ENCODE data around the gene PTDSS2.
"Not testable (repeated sequence)": the region's sequence is repeated elsewhere in the genome, so short reads cannot be mapped to it uniquely, and the experiment has no call there.

The PTDSS2 gene

GRCh38 chr11:431921-432320 is 18.2 kb upstream of the PTDSS2 start:
- no peak for DNase-seq (ENCODE audit: low read depth)

GRCh38 chr11:432501-433100 is 17.5 kb upstream of the PTDSS2 start:
- DNase-seq (ENCODE audit: low read depth) = no peak

DNA sequence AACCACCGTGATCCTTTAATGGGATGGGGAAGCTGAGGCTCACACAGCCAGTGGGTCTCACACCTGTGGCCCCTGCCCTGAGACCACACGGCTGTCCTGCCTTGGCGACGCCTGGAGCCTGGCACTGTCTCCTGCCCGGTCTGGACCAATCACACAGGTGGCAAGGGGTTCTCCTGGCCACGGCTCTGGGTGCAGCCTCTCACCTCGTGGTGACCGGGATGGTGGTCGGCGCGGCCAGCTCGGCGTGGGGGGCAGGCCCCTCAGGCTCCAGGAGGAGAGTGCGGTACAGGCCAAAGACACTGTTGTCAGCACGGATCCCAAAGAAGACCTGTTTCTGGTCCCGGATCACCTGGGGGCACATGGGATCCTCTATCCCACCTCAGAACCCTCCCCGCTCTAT is 17.0 kb upstream of the PTDSS2 start:
- no peak for DNase-seq (ENCODE audit: low read depth)

DNA sequence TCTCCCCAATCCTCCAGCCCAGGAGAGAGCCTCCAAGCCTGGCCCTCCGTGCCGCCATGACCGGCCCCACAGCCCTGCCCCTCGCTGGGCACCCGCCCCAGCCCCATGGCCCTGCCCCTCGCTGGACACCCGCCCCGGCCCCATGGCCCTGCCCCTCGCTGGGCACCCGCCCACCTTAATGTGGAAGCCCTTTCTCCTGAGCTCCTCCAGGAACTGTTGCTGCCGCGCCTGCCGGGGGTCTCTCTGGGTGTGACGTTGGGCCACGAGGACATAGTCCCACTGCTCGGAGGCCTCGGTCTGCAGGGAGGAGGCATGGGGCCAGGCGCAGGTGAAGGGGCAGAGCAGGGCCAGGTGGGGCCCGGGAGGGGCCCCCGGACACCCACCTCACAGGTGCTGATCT is 16.4 kb upstream of the PTDSS2 start:
- DNase-seq (ENCODE audit: low read depth) = no peak

DNA sequence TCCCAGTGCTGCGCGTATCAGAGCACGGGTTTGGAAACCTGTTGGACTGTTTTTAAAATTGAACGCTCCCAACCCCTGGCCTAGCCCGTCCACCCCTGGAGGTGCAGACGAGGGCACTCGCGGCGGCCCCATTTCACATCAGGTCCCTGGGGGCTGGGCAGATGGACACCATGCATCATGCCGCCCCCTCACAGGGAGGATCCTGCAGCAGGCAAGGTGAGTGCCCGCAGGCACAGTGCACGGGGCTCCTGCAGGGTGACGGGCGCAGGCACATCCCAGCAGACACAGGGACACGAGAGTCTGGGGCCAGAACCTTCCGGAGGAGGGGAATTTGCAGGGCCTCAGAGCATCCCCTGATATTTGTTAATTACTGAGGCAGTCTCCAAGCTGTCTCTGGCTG is 15.6 kb upstream of the PTDSS2 start:
- DNase-seq (ENCODE audit: low read depth) = no peak

DNA sequence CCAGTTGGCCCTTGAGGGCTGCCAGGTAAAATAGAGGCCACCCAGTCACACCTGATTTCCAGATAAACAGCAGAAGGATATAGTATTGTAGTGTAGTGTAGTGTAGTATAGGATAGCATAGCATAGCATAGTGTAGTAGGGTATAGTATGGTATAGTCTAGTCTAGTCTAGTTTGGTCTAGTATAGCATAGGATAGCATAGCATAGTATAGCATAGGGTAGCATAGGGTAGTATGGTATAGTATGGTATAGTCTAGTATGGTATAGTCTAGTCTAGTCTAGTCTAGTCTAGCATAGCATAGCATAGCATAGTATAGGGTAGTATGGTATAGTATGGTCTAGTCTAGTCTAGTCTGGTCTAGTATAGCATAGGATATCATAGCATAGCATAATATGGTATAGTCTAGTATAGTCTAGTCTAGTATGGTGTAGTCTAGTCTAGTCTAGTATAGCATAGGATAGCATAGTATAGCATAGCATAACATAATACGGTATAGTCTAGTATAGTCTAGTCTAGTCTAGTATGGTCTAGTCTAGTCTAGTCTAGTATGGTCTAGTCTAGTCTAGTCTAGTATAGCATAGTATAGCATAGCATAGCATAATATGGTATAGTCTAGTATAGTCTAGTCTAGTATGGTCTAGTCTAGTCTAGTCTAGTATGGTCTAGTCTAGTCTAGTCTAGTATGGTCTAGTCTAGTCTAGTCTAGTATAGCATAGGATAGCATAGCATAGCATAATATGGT is 14.9 kb upstream of the PTDSS2 start:
- DNase-seq (ENCODE audit: low read depth) = not testable (repeated sequence)

DNA sequence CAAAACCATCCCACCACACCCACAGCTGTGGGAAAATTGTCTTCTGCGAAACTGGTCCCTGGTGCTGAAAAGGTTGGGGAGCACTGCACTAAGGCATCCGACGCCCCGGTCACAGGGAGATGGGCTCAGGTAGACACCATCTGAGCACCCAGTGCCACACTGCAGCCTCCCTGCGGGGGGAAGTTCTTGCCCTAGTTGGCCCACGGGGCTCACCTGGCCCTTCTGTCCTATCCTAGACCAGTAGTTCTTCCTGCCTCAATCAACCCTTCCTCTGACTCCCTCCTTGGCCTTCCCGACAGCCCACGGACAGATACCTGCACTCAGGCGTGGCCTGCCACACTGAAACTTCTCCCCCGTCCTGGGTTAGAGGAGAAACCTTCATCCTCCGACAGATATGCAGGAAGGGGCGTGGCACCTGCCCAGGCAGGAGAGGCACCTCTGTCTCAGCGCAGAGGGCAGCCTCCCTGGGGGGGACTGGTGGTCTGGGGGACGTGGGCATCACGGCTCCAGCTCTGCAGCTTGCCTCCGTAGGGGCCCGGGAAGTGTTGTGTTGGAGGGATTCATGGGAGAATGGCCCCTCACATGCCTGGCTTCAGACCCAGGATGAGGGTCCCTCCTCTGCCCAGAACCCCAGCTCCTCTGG is 12.7 kb upstream of the PTDSS2 start:
- no peak for DNase-seq (ENCODE audit: low read depth)

DNA sequence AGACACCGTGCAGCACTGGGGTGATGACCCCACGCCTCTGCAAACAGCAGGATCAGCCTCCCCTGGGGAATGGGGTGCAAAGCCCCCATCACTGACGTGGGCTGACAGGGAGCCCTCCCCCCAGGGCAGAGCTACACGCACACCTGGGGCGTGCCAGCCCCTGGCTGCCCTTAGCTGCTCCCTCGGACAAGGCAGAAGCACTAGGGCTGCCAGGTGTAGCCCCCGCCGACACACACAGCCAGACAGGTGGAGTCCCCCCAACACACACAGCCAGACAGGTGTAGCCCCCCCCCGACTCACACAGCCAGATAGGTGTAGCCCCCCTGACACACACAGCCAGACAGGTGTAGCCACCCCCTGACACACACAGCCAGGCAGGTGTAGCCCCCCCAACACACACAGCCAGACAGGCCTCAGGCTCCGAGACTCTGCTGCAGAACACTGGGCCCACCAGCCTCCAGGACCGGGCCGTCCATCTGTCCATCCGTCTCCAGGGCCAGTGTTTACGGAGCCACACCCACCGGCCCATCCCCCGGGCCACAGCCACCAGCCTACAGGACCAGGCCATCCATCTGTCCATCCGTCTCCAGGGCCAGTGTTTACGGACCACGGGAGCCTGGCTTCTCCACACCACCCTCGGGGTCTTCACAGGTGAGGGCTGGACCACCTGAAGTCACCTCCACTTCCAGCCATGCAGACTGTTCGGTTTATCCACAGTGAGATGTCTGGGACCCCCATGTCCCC is 11.8 kb upstream of the PTDSS2 start:
- no peak for DNase-seq (ENCODE audit: low read depth)

- no peak for DNase-seq (ENCODE audit: low read depth)
Measured at GRCh38 chr11:439315-440064, 10.6 kb upstream of the PTDSS2 start.

- no peak for DNase-seq (ENCODE audit: low read depth)
Measured at GRCh38 chr11:440065-441042, 9.7 kb upstream of the PTDSS2 start.

GRCh38 chr11:441043-441417 is 9.0 kb upstream of the PTDSS2 start:
- DNase-seq (ENCODE audit: low read depth) = no peak

DNA sequence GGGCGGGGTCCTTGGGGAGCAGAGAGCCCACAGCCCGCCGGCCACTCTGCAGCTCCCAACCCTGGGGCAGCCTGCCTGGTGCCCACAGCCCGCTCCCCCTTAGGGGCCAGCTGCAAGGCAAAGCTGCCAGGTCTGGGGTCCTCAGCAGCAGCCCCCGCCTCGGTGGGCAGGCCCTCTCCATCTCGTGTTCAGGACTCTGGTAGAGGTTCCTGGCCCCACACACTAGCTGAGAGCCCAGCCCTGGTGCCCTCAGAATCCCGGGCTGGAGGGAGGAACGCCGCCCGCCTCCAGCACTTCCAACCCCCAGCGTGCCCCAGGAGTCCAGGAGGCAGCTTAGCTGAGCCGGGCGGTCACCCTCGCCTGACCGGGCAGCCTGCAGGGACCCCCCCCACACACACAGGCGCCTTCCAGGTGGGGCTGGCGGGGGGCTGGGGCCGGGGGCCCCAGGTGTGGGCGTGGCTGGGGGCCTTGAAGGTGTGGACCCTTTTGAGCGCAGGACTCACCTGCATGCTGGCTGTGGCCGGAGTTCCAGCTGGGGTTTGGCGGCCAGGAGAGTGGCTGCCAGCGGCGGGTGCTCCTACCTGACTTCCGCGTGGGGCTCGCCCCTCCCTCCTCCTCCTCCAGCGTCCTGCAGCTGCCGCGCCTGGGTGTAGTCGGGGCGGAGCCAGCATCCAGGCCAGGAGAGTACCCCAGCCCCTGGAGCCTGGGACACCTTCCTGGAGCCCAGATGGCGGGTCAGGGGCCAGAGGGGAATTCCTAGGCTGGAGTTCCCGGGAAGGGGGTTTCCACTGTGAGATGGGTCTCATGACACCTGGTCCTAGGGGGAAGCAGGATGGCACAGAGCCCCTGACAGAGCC is 8.4 kb upstream of the PTDSS2 start, which contains the start of gene ANO9:
Gene ANO9, minus strand, starts transcription at position 594 of the 857 bp plus-strand sequence. Its CDS starts 85 bp downstream, at position 509.
- peak; percentile 42 for DNase-seq (ENCODE audit: low read depth)

GRCh38 chr11:442611-443081 is 7.4 kb upstream of the PTDSS2 start:
- no peak for DNase-seq (ENCODE audit: low read depth)

DNA sequence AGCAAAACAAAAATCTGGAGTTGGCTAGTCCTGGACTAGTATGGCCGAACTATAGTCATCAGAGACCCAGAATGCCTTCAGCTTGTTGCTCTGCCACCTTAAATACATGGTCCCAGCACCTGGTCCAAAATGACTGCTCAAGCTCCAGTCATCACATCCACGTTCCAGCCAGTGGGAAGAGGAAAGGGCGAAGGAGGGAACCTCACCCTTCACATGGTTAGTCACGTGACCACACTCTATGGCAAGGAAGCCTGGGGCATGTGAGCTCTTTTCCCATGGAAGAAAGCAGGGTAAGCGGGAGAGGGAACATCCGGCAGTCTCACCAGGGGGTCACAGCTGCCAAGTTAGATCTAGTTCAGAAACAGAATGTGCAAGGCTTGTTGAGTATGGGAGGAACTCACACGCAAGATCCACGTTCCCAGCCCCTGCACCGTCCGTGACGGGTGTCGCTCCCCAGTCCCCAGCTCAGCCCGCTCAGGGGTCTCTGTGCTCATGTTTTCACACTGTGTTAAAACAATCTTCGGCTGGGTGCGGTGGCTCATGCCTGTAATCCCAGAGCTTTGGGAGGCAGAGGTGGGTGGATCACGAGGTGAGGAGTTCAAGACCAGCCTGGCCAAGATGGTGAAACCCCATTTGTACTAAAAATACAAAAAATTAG is 6.4 kb upstream of the PTDSS2 start:
- DNase-seq (ENCODE audit: low read depth) = no peak

- no peak for DNase-seq (ENCODE audit: low read depth)
Measured at GRCh38 chr11:444396-445144, 5.5 kb upstream of the PTDSS2 start.

DNA sequence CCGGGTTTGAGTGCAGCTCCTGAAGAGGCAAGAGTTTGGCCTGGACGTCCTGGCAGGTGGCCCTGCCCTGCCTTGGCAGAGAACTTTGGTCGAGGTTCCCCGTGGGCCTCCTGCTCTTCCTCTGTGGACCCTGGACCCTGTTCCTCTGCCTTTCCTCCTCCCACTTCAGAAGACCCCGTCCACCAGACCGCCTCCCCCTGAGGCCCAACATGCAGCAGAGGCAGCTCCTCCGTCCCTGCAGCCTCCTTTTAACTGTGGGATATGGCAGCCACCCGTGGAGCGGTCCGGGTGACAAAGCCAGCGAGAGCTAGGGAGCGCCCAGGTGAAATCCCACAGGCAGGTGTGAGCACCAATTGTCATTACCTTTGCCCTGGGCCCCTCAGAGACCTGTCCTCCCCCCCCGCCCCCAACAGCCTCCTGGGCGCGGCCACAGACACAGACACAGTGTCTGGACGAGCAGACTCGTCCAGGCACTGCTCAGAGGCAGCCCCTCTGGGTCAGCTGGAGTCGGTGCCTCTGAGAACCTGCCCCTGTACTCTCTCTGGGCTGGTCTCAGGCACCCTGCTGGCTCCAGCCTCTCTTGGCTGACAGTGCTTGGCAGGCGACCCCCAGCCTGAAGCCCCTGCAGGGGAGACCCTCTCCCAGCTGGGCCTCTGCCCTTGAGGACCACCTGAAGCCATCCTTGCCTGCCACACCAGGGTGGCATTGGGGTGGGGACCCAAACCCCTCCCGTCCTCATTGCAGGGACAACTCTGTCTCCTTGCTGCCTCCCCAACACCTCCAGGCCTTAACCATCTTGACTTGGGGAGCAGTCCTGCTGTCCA is 4.1 kb upstream of the PTDSS2 start:
- no peak for DNase-seq (ENCODE audit: low read depth)

GRCh38 chr11:446891-447290 is 3.2 kb upstream of the PTDSS2 start:
- DNase-seq (ENCODE audit: low read depth) = no peak

All from stimulated activated CD8-positive, alpha-beta memory T cell treated with anti-CD3 and anti-CD28 coated beads, Interleukin-4, amount 100 ng/mL, for 24 hours (primary cell).